Choroid plexus epithelial cell (primary cell): Measurements from ENCODE around the gene GTF2H3.
A peak's percentile ranks its signal among the peaks of the same experiment; 100 is the strongest.

Experiments
- DNase-seq: peaks from one replicate; pipeline ENCODE4 v3.0.0-alpha.2; 2010; ENCODE audit warnings: low read depth
- H3K4me3 ChIP-seq: 2 replicates; pipeline ENCODE4 v1.5.1; 2011; ENCODE audit warnings: low read depth, mild to moderate bottlenecking, control low read depth, low read length, moderate library complexity
- CTCF ChIP-seq: conservative IDR thresholded peaks from 2 replicates; pipeline ENCODE4 v1.5.1; 2011; ENCODE audit warnings: low read depth, mild to moderate bottlenecking, control low read depth, inconsistent platforms, low read length, moderate library complexity

The GTF2H3 gene

GRCh38 chr12:123633379-123634141 lies at the start of gene GTF2H3, which contains the start of gene EIF2B1:
Gene GTF2H3, plus strand, starts transcription at chr12:123633829. Its CDS starts 31 bp downstream, at chr12:123633860.
Gene EIF2B1, minus strand, starts transcription at chr12:123633686. Its CDS starts 129 bp downstream, at chr12:123633557.
- TF ChIP-seq CTCF: no peak
- DNase-seq: peak; percentile 97
- peak within 1 kb of the TSS; percentile 94 for H3K4me3 ChIP-seq

- no peak overlapping the region for H3K4me3 ChIP-seq
- TF ChIP-seq CTCF: no peak
- peak; percentile 93 for DNase-seq
These were observed 41.7 kb upstream of the GTF2H3 start for GRCh38 chr12:123591702-123592481.

GRCh38 chr12:123595729-123596128 lies 37.9 kb upstream of the GTF2H3 start:
- no peak for TF ChIP-seq CTCF
- H3K4me3 ChIP-seq: no peak overlapping the region
- DNase-seq: peak; percentile 50

- TF ChIP-seq CTCF: no peak
- DNase-seq: no peak
- H3K4me3 ChIP-seq: no peak overlapping the region
These were observed 36.5 kb upstream of the GTF2H3 start for GRCh38 chr12:123597100-123597499.

GRCh38 chr12:123598522-123598921 lies 35.1 kb upstream of the GTF2H3 start:
- H3K4me3 ChIP-seq: no peak overlapping the region
- DNase-seq: no peak
- no peak for TF ChIP-seq CTCF

- no peak for DNase-seq
- TF ChIP-seq CTCF: no peak
- no peak overlapping the region for H3K4me3 ChIP-seq
These were observed 34.3 kb upstream of the GTF2H3 start for GRCh38 chr12:123599310-123599709.
